Measurements from ENCODE around the gene CD151.

Gene CD151

GRCh38 chr11:882596-882995 lies 49.8 kb downstream of the CD151 start:
- Histone ChIP-seq H3K4me3 (ENCODE audit: low read depth, low read length) (no peak overlapping the region), H3K27me3 (ENCODE audit: control insufficient read depth, insufficient read depth, low read length) (no peaks in the 10 kb centered on the region), H3K4me1 (ENCODE audit: control insufficient read depth, insufficient read depth, low read length) (no peaks in the 10 kb centered on the region), H3K27ac (ENCODE audit: low read depth, low read length) (no peak overlapping the region), H3K9ac (ENCODE audit: low read length) (no peak overlapping the region), H3K36me3 (ENCODE audit: control insufficient read depth, insufficient read depth, low read length) (peaks cover 52% of the 10 kb centered on the region), H3K9me3 (ENCODE audit: control insufficient read depth, insufficient read depth, low read depth, low read length) (no peaks in the 10 kb centered on the region)

GRCh38 chr11:883527-883926 lies 50.8 kb downstream of the CD151 start:
- Histone ChIP-seq H3K36me3 (ENCODE audit: control insufficient read depth, insufficient read depth, low read length) (peaks cover 61% of the 10 kb centered on the region), H3K4me1 (ENCODE audit: control insufficient read depth, insufficient read depth, low read length) (no peaks in the 10 kb centered on the region), H3K27me3 (ENCODE audit: control insufficient read depth, insufficient read depth, low read length) (no peaks in the 10 kb centered on the region), H3K27ac (ENCODE audit: low read depth, low read length) (no peak overlapping the region), H3K9ac (ENCODE audit: low read length) (no peak overlapping the region), H3K9me3 (ENCODE audit: control insufficient read depth, insufficient read depth, low read depth, low read length) (no peaks in the 10 kb centered on the region), H3K4me3 (ENCODE audit: low read depth, low read length) (no peak overlapping the region)

- peaks cover 55% of the 10 kb centered on the region for H3K36me3 ChIP-seq (ENCODE audit: control insufficient read depth, insufficient read depth, low read length)
- H3K4me3 ChIP-seq (ENCODE audit: low read depth, low read length), result no peak overlapping the region
- H3K9ac ChIP-seq (ENCODE audit: low read length), result no peak overlapping the region
- no peaks in the 10 kb centered on the region for H3K9me3 ChIP-seq (ENCODE audit: control insufficient read depth, insufficient read depth, low read depth, low read length)
- H3K27me3 ChIP-seq (ENCODE audit: control insufficient read depth, insufficient read depth, low read length), result no peaks in the 10 kb centered on the region
- H3K27ac ChIP-seq (ENCODE audit: low read depth, low read length), result no peak overlapping the region
- H3K4me1 ChIP-seq (ENCODE audit: control insufficient read depth, insufficient read depth, low read length), result no peaks in the 10 kb centered on the region
Measured at GRCh38 chr11:884578-885070, 51.9 kb downstream of the CD151 start.

- H3K36me3 ChIP-seq (ENCODE audit: control insufficient read depth, insufficient read depth, low read length), result peaks cover 44% of the 10 kb centered on the region
- H3K4me3 ChIP-seq (ENCODE audit: low read depth, low read length), result no peak overlapping the region
- H3K9me3 ChIP-seq (ENCODE audit: control insufficient read depth, insufficient read depth, low read depth, low read length), result no peaks in the 10 kb centered on the region
- no peak overlapping the region for H3K27ac ChIP-seq (ENCODE audit: low read depth, low read length)
- no peak overlapping the region for H3K9ac ChIP-seq (ENCODE audit: low read length)
- peaks cover 10% of the 10 kb centered on the region; the same call in 1 of the 2 replicates for H3K4me1 ChIP-seq (ENCODE audit: control insufficient read depth, insufficient read depth, low read length)
- H3K27me3 ChIP-seq (ENCODE audit: control insufficient read depth, insufficient read depth, low read length), result no peaks in the 10 kb centered on the region
Measured at GRCh38 chr11:886568-886967, 53.8 kb downstream of the CD151 start.

GRCh38 chr11:887589-887988 lies 54.8 kb downstream of the CD151 start:
- H3K9ac ChIP-seq (ENCODE audit: low read length), result no peak overlapping the region
- H3K4me1 ChIP-seq (ENCODE audit: control insufficient read depth, insufficient read depth, low read length), result peaks cover 15% of the 10 kb centered on the region
- no peak overlapping the region for H3K4me3 ChIP-seq (ENCODE audit: low read depth, low read length)
- no peaks in the 10 kb centered on the region for H3K9me3 ChIP-seq (ENCODE audit: control insufficient read depth, insufficient read depth, low read depth, low read length)
- no peak overlapping the region for H3K27ac ChIP-seq (ENCODE audit: low read depth, low read length)
- H3K36me3 ChIP-seq (ENCODE audit: control insufficient read depth, insufficient read depth, low read length), result peaks cover 42% of the 10 kb centered on the region
- H3K27me3 ChIP-seq (ENCODE audit: control insufficient read depth, insufficient read depth, low read length), result no peaks in the 10 kb centered on the region

Measured in HUES6 (cell line).